GM12878 (cell line): ENCODE measurements around the gene RCCD1. TPM values are rescaled to one million over a fixed set of nuclear protein-coding genes. Genes with fewer than 3 reads are reported as not detected.

Source experiments
- ATAC-seq: fragments of 200-7000 bp; cut with Tn5 transposase; 3 replicates; pipeline ENCODE4 v1.9.1; 2020; ENCODE audit warnings: mild to moderate bottlenecking, moderate library complexity
- BruUV-seq: library from RNA; stranded (reverse); fragments of 400-500 nt; replicated peaks from 2 replicates; lab custom pipeline; 2021; lab: Mats Ljungman, UMichigan
- CTCF ChIA-PET: fragments of 300-600 bp; sonication (Branson Sonifier 250); formaldehyde crosslinking; extraction: SDS; loops from one replicate; lab custom pipeline; 2021; ENCODE audit warnings: inconsistent platforms; lab: Yijun Ruan, JAX
- POLR2A ChIA-PET: fragments of 350-600 bp; formaldehyde crosslinking; extraction: SDS; loops from one replicate; lab custom pipeline; 2021; ENCODE audit warnings: inconsistent platforms; lab: Charles Lee
- RAD21 ChIA-PET: fragments of 300-600 bp; sonication (Branson Sonifier 250); formaldehyde crosslinking; loops from one replicate; lab custom pipeline; 2023; ENCODE audit warnings: antibody characterized with exemption; ENCODE audit not compliant: unreplicated experiment; lab: Charles Lee
- SMC1A ChIA-PET: fragments of 300-600 bp; sonication (Branson Sonifier 250); formaldehyde crosslinking; loops from one replicate; lab custom pipeline; 2023; ENCODE audit not compliant: unreplicated experiment, uncharacterized antibody; lab: Charles Lee
- DNase-seq: peaks from one replicate; pipeline ENCODE4 v3.0.0-alpha.2; 2011; ENCODE audit warnings: low read depth, low spot score
- FAIRE-seq: peaks from 3 replicates; lab custom pipeline; 2011; peaks lifted over from hg19 to GRCh38; lab: Jason Lieb, UNC
- H2AFZ ChIP-seq: 2 replicates; pipeline ENCODE4 v1.6.0; 2011; ENCODE audit warnings: low read depth, low read length, control low read depth; ENCODE audit not compliant: control insufficient read depth
- H3K27ac ChIP-seq: 2 replicates; pipeline ENCODE4 v1.5.1; 2011; ENCODE audit warnings: control low read depth; ENCODE audit not compliant: control insufficient read depth, insufficient read depth
- H3K27me3 ChIP-seq, 2 experiments: replicated peaks in 1 of 2; 2 replicates each; pipeline versions ENCODE4 v1.6.0 to v1.6.1; 2011; ENCODE audit warnings: low read length in 1 of 2; ENCODE audit not compliant: control insufficient read depth in 2 of 2, insufficient read depth in 2 of 2
- H3K36me3 ChIP-seq, 2 experiments: 2 replicates each; pipeline ENCODE4 v1.5.1; 2011; ENCODE audit warnings: low read length in 1 of 2; ENCODE audit not compliant: control insufficient read depth in 2 of 2, insufficient read depth in 2 of 2
- H3K4me1 ChIP-seq: 2 replicates; pipeline ENCODE4 v1.6.1; 2011; ENCODE audit warnings: mild to moderate bottlenecking, low read length, moderate library complexity, mixed read lengths; ENCODE audit not compliant: control insufficient read depth, insufficient read depth
- H3K4me2 ChIP-seq: 2 replicates; pipeline ENCODE4 v1.6.0; 2011; ENCODE audit warnings: control low read depth; ENCODE audit not compliant: control insufficient read depth, insufficient read depth
- H3K4me3 ChIP-seq: fragments of 200-600 bp; sonication (generic); 2 replicates; pipeline ENCODE4 v1.5.1; 2016
- H3K79me2 ChIP-seq: 2 replicates; pipeline ENCODE4 v1.6.0; 2011; ENCODE audit warnings: low read length; ENCODE audit not compliant: control insufficient read depth, insufficient read depth
- H3K9ac ChIP-seq: 2 replicates; pipeline ENCODE4 v1.8.0; 2011; ENCODE audit warnings: low read length, control low read depth, mixed read lengths; ENCODE audit not compliant: control insufficient read depth, insufficient read depth
- H3K9me3 ChIP-seq: replicated peaks from 3 replicates; pipeline ENCODE4 v1.5.1; 2011; ENCODE audit warnings: mild to moderate bottlenecking, low read length; ENCODE audit not compliant: control insufficient read depth, insufficient read depth
- H4K20me1 ChIP-seq: 2 replicates; pipeline ENCODE4 v1.6.0; 2011; ENCODE audit not compliant: control insufficient read depth, insufficient read depth
- ATF3 ChIP-seq: IDR thresholded peaks from 2 replicates; pipeline ENCODE4 v1.6.1; 2011; ENCODE audit warnings: low read depth, mild to moderate bottlenecking, low read length, moderate library complexity, borderline replicate concordance; ENCODE audit errors: extremely low read depth
- CHD1 ChIP-seq: IDR thresholded peaks from 2 replicates; pipeline ENCODE4 v1.6.1; 2012; ENCODE audit warnings: low read depth, low read length, improper control_type of control experiment
- LARP7 ChIP-seq: fragments of 450-650 bp; IDR thresholded peaks from 2 replicates; pipeline ENCODE4 v1.6.1; 2017; ENCODE audit warnings: mild to moderate bottlenecking
- RCOR1 ChIP-seq: conservative IDR thresholded peaks from 2 replicates; pipeline ENCODE4 v1.6.1; 2012; ENCODE audit warnings: low read depth, low read length, improper control_type of control experiment
- ZNF274 ChIP-seq: IDR thresholded peaks from one replicate; pipeline ENCODE4 v1.8.0; 2011; ENCODE audit not compliant: insufficient read length, insufficient read depth
- WGBS: methylation state at CpG from one replicate; pipeline ENCODE4 v1.1.6; 2016; ENCODE audit warnings: low lambda C conversion rate; ENCODE audit not compliant: insufficient replicate concordance, insufficient coverage; ENCODE audit errors: missing lambda C conversion rate; 5-methylcytosine and 5-hydroxymethylcytosine counted together
- in situ Hi-C: fragments of 300-500 bp; cut with MboI; formaldehyde crosslinking; loops from 9 replicates; pipeline ENCODE4 v1.14.3; 2018; ENCODE audit warnings: mixed read lengths
- intact Hi-C: fragments of 100-400 bp; cut with micrococcal nuclease; formaldehyde crosslinking; loops from one replicate; pipeline ENCODE4 v1.14.2; 2022; ENCODE audit not compliant: unreplicated experiment
- polyA plus RNA-seq, 11 experiments: library from polyadenylated mRNA; depleted of rRNA in 4 of 11; unstranded in 6 of 11; stranded (reverse) in 5 of 11; fragments of >200 nt; fragmentation: Nextera tagmentation in 4 of 11; fragmentation: Illumina TruSeq in 1 of 11; extraction: Ambion mirVana in 4 of 11; extraction: Trizol in 1 of 11; gene quantifications; 1 replicate in 1 of 11; 2 replicates in 10 of 11; pipeline versions ENCODE4 v1.2.1 to v1.2.3, GENCODE V29; 2011 to 2016; ENCODE audit warnings: inconsistent platforms in 2 of 11, missing spikeins in 2 of 11, low read depth in 1 of 11
- total RNA-seq, 4 experiments: library from RNA; depleted of rRNA in 3 of 4; stranded (reverse); fragments of >200 nt in 3 of 4; fragmentation: Illumina TruSeq in 1 of 4; extraction: Trizol in 1 of 4; gene quantifications; 2 replicates each; pipeline versions ENCODE4 v1.2.1 to v1.2.3, GENCODE V29; 2013 to 2021
- TF ChIP-seq, protein P1 (sequence below): fragments of 150-350 bp; IDR thresholded peaks from 2 replicates; pipeline ENCODE4 v1.6.1; 2016; ENCODE audit warnings: low read depth, low read length

The RCCD1 gene
- total and polyA plus RNA-seq, 10 of the 15 experiments (the other 5 are each of a cell fraction or from before 2014, with no cell fraction given) = 5.2 to 30.4 (median 20.9) TPM

- TF ChIP-seq ATF3 = no peak
- no peak for TF ChIP-seq RCOR1
- TF ChIP-seq, protein P1, sequence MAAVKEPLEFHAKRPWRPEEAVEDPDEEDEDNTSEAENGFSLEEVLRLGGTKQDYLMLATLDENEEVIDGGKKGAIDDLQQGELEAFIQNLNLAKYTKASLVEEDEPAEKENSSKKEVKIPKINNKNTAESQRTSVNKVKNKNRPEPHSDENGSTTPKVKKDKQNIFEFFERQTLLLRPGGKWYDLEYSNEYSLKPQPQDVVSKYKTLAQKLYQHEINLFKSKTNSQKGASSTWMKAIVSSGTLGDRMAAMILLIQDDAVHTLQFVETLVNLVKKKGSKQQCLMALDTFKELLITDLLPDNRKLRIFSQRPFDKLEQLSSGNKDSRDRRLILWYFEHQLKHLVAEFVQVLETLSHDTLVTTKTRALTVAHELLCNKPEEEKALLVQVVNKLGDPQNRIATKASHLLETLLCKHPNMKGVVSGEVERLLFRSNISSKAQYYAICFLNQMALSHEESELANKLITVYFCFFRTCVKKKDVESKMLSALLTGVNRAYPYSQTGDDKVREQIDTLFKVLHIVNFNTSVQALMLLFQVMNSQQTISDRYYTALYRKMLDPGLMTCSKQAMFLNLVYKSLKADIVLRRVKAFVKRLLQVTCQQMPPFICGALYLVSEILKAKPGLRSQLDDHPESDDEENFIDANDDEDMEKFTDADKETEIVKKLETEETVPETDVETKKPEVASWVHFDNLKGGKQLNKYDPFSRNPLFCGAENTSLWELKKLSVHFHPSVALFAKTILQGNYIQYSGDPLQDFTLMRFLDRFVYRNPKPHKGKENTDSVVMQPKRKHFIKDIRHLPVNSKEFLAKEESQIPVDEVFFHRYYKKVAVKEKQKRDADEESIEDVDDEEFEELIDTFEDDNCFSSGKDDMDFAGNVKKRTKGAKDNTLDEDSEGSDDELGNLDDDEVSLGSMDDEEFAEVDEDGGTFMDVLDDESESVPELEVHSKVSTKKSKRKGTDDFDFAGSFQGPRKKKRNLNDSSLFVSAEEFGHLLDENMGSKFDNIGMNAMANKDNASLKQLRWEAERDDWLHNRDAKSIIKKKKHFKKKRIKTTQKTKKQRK = no peak
Observed at GRCh38 chr15:90991587-90992285, 37.1 kb downstream of the RCCD1 start (continued).

DNA sequence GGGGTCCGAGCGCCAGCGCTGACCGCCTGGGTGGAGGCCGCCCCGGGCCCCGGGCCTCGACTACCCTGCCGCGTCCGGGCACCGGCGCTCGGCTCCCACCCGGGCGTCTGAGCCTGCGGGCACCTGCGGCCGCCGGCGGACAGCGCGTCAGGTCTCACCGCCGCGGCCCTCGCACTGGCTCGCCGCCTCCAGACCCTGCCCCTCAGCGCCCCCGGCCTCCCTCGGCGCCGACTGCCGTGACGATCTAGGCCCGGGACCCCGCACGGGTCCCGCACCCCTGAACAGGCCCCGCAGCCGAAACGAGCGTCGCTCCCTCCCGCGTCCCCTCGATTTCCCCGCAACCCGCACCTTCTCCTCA lies 39.4 kb downstream of the RCCD1 start:
- DNase-seq (no peak), FAIRE-seq (no peak), ATAC-seq (peak; percentile 40)
- Histone ChIP-seq H2AFZ (peak overlapping the region; percentile 99), H3K4me1 (peaks cover 5% of the 10 kb centered on the region; the same call in 1 of the 2 replicates), H3K79me2 (peaks cover 63% of the 10 kb centered on the region), H3K4me2 (peak overlapping the region; percentile 55; the same call in 1 of the 2 replicates), H3K27me3 (no peaks in the 10 kb centered on the region), H4K20me1 (no peaks in the 10 kb centered on the region), H3K4me3 (peak overlapping the region; percentile 99), H3K36me3 (peaks cover 3% of the 10 kb centered on the region in 2 experiments; a peak in 2 of 4 replicates), H3K9ac (peak overlapping the region; percentile 99), H3K9me3 (no peaks in the 10 kb centered on the region), H3K27ac (peak overlapping the region; percentile 96)
- SMC1A ChIA-PET = interaction anchor here (1.4 to 2.0 kb wide), 2 partner anchors 11 to 13 kb away, joined by 4 to 6 read pairs; no protein-coding TSS in a partner anchor
- CTCF ChIA-PET = interaction anchor here (0.6 to 1.5 kb wide), 5 partner anchors 11 to 56 kb away, joined by 3 to 4 read pairs (median 3); partner anchors contain the start of gene RCCD1
- POLR2A ChIA-PET = interaction anchor here (0.6 to 1.7 kb wide), 7 partner anchors 8 to 1102 kb away, joined by 3 to 9 read pairs (median 3); partner anchors contain the start of genes RCCD1 and UNC45A
- in situ Hi-C loops (loop anchor here (25.0 kb wide), 1 partner anchor 1993 kb away; no protein-coding TSS in a partner anchor), intact Hi-C loops (loop anchor here (1.0 to 5.0 kb wide), 2 partner anchors 28 to 37 kb away; partner anchors contain the start of gene VPS33B)
- WGBS = under 1% methylated on average over 49 of the region's 50 CpGs
- TF ChIP-seq LARP7 (peak; percentile 66), CHD1 (peak; percentile 71; the same call in 1 of the 2 replicates), ZNF274 (no peak)
- no TSS peak for BruUV-seq
- RAD21 ChIA-PET = interaction anchor here (1.0 to 1.4 kb wide), 3 partner anchors 28 to 278 kb away, joined by 3 read pairs; partner anchors contain the start of gene VPS33B
